D721Med (cell line): Measurements from ENCODE around the gene KLF15.

Experiments
- DNase-seq: peaks from one replicate; pipeline ENCODE4 v3.0.0; 2011; ENCODE audit warnings: low spot score; ENCODE audit not compliant: insufficient read length
- FAIRE-seq: peaks from 2 replicates; lab custom pipeline; 2011; peaks lifted over from hg19 to GRCh38; lab: Jason Lieb, UNC
- CTCF ChIP-seq: IDR thresholded peaks from 2 replicates; pipeline ENCODE4 v1.5.1; 2012; ENCODE audit warnings: mild to moderate bottlenecking, control low read depth; ENCODE audit not compliant: insufficient read depth; ENCODE audit errors: missing control alignments

KLF15 gene

GRCh38 chr3:126394179-126394976 is 37.2 kb upstream of the KLF15 start, which contains the start of gene CFAP100:
TSS of gene CFAP100 (plus strand) at chr3:126394909. CDS start at chr3:126396001, 1,092 bp downstream.
- TF ChIP-seq CTCF, result no peak
- FAIRE-seq (no peak), DNase-seq (no peak)

GRCh38 chr3:126393563-126393962 is 36.4 kb upstream of the KLF15 start:
- FAIRE-seq (no peak), DNase-seq (no peak)
- no peak for TF ChIP-seq CTCF

- no peak for DNase-seq
- TF ChIP-seq CTCF, result no peak
- FAIRE-seq, result no peak
These were observed 35.0 kb upstream of the KLF15 start for GRCh38 chr3:126392246-126392645.

- no peak for DNase-seq
- no peak for FAIRE-seq
- TF ChIP-seq CTCF, result no peak
These were observed 34.4 kb upstream of the KLF15 start for GRCh38 chr3:126391631-126392030.

GRCh38 chr3:126390751-126391150 is 33.5 kb upstream of the KLF15 start:
- no peak for TF ChIP-seq CTCF
- FAIRE-seq, result no peak
- DNase-seq, result no peak

- TF ChIP-seq CTCF, result no peak
These were observed 33.0 kb upstream of the KLF15 start for GRCh38 chr3:126390201-126390600.

GRCh38 chr3:126389794-126390146 is 32.6 kb upstream of the KLF15 start:
- no peak for FAIRE-seq
- no peak for DNase-seq
- TF ChIP-seq CTCF, result no peak

More at GRCh38 chr3:126390201-126390600, 33.0 kb upstream of the KLF15 start:
- DNase-seq (no peak), FAIRE-seq (no peak)
